ENCODE data around the gene PAFAH1B2. TPM values are rescaled to one million over a fixed set of nuclear protein-coding genes. Genes with fewer than 3 reads are reported as not detected.

Gene PAFAH1B2
- polyA plus RNA-seq, 1 donor = 47.9 TPM

DNA sequence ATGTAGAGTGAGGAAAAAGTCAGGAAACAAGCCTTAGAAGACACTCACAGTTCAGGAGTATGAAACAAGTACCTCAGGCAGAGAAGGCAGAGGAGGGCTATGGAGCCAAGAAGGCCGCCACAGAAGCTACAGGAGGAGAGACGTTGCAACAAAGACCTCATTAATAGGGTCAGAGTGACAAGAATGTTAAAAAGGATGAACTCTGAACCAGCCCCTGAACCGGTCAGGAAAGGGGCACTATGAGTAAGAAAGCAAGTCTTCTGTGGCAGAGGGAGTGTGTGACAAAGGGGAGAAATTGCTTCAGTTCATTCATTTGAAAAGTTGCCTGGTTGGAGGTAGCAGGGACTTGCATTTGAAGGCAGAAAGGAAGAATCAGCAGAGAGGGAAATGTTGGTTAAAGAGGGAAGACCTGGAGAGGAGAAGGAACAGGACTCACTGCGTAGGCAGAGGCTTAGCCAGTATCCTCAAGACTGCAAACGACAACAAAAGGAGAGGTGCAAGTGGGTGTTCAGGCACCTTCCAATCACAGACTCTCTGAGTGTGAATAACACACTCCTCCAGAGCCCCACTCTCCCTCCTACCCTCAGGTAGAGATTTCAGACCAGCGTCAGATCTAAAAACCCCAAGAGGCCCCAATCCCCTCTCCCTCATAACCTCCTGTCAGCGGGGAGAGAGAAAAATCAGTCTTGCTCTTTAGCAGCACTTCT is 70.5 kb downstream of the PAFAH1B2 start:
- Histone ChIP-seq H3K4me3 (ENCODE audit: low read length) (no peak overlapping the region), H3K9me3 (ENCODE audit: control insufficient read depth, low read depth, low read length) (no peaks in the 10 kb centered on the region), H3K4me1 (ENCODE audit: control insufficient read depth, insufficient read depth, low read length) (peaks cover 11% of the 10 kb centered on the region), H3K36me3 (ENCODE audit: control insufficient read depth, insufficient read depth, low read length) (peaks cover 51% of the 10 kb centered on the region), H3K27me3 (ENCODE audit: control insufficient read depth, insufficient read depth, low read length) (no peaks in the 10 kb centered on the region), H3K27ac (ENCODE audit: low read length) (no peak overlapping the region)
- no peak for DNase-seq
- WGBS (ENCODE audit: insufficient coverage, low lambda C conversion rate) = 80% methylated on average over 1 of the region's 7 CpGs

GRCh38 chr11:117217141-117218084 is 73.3 kb downstream of the PAFAH1B2 start:
- Histone ChIP-seq H3K4me1 (ENCODE audit: control insufficient read depth, insufficient read depth, low read length) (peaks cover 39% of the 10 kb centered on the region), H3K4me3 (ENCODE audit: low read length) (no peak overlapping the region), H3K9me3 (ENCODE audit: control insufficient read depth, low read depth, low read length) (no peaks in the 10 kb centered on the region), H3K27ac (ENCODE audit: low read length) (peak overlapping the region; percentile 72), H3K27me3 (ENCODE audit: control insufficient read depth, insufficient read depth, low read length) (no peaks in the 10 kb centered on the region), H3K36me3 (ENCODE audit: control insufficient read depth, insufficient read depth, low read length) (peaks cover 69% of the 10 kb centered on the region)
- 71% methylated on average over 1 of the region's 11 CpGs for WGBS (ENCODE audit: insufficient coverage, low lambda C conversion rate)
- DNase-seq = no peak

DNA sequence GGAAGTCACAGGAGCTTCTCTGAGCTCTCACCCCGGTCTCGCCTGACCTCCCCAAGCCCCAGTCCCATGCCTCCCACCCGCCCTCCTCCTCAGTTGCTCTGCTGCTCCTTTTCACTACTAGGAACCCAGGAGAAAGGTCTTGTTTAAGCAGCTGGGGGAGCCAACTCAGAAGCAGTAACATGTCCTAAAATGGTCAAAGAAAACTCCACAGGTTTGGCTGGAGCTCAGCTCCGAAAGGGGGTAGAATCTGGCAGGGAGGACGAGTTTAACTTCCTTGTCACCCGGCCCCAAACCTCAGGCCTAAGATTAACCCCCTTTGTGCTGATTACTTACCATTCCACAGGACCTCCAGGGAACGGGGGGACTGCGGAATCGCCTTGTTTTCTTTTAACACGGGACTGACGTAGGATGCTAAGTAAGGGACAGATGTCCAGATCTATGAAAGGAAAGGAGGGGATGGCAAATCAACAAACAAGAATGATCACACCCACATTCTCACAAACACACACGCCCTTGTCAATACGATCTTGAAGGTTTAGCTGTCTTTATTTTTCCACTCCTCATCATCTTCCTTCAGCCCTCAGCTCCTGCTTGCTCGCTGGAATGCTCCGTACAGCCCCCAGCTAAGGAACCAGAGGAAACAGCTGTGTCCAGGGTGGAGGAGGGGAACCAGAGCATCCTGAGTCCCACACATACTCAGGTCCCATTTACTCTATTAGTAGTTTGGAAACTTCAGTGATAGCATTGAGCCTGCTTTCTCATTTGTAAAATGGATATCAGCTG is 74.2 kb downstream of the PAFAH1B2 start:
- no peak for DNase-seq
- Histone ChIP-seq H3K9me3 (ENCODE audit: control insufficient read depth, low read depth, low read length) (no peaks in the 10 kb centered on the region), H3K36me3 (ENCODE audit: control insufficient read depth, insufficient read depth, low read length) (peaks cover 69% of the 10 kb centered on the region), H3K27ac (ENCODE audit: low read length) (peak overlapping the region; percentile 72), H3K27me3 (ENCODE audit: control insufficient read depth, insufficient read depth, low read length) (no peaks in the 10 kb centered on the region), H3K4me1 (ENCODE audit: control insufficient read depth, insufficient read depth, low read length) (peaks cover 39% of the 10 kb centered on the region), H3K4me3 (ENCODE audit: low read length) (no peak overlapping the region)
- no CpG with 5 or more reads among the region's 15 CpGs for WGBS (ENCODE audit: insufficient coverage, low lambda C conversion rate)

DNA sequence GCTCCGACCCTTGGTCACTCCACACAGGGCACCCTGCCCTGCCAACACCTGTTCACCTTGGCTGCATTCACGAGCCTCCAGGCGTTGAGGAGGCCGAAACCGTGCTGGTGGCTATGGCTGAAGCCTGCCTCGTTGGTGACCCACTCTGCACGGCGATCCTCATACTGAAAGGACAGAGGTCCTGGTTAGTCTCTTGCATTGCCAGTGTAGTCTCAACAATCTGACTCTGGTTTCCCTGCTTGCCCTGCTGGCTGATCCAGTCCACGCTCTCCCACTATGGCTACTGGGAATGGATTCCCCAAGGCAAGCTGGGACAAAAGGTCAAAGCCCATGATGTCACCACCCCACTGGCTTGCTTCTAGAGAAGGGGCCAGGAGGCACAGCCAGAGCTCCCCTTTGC is 74.9 kb downstream of the PAFAH1B2 start:
- Histone ChIP-seq H3K9me3 (ENCODE audit: control insufficient read depth, low read depth, low read length) (no peaks in the 10 kb centered on the region), H3K36me3 (ENCODE audit: control insufficient read depth, insufficient read depth, low read length) (peaks cover 72% of the 10 kb centered on the region), H3K27me3 (ENCODE audit: control insufficient read depth, insufficient read depth, low read length) (no peaks in the 10 kb centered on the region), H3K27ac (ENCODE audit: low read length) (peak overlapping the region; percentile 72), H3K4me3 (ENCODE audit: low read length) (no peak overlapping the region), H3K4me1 (ENCODE audit: control insufficient read depth, insufficient read depth, low read length) (peaks cover 43% of the 10 kb centered on the region)
- WGBS (ENCODE audit: insufficient coverage, low lambda C conversion rate) = no CpG with 5 or more reads among the region's 9 CpGs
- no peak for DNase-seq

DNA sequence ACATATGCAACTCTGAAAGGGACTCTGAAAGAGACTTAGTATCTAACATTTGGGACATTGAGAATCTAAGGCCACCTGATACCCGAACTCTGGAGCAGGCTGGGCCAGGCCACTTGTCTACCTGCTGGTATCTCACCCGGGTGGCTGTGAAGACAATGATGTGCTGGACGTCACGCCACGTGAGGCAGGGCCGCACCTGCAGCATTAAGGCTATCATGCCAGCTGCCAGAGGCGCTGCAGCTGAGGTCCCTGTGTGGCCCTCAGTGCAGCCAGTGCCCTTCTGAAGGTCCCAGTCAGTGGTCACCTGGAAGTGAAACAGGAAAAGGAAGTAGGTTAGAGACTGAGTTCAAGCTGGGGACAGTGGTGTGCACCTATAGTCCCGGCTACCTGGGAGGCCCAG is 75.4 kb downstream of the PAFAH1B2 start:
- Histone ChIP-seq H3K36me3 (ENCODE audit: control insufficient read depth, insufficient read depth, low read length) (peaks cover 69% of the 10 kb centered on the region), H3K9me3 (ENCODE audit: control insufficient read depth, low read depth, low read length) (no peaks in the 10 kb centered on the region), H3K27me3 (ENCODE audit: control insufficient read depth, insufficient read depth, low read length) (no peaks in the 10 kb centered on the region), H3K27ac (ENCODE audit: low read length) (no peak overlapping the region), H3K4me1 (ENCODE audit: control insufficient read depth, insufficient read depth, low read length) (peaks cover 48% of the 10 kb centered on the region), H3K4me3 (ENCODE audit: low read length) (no peak overlapping the region)
- no CpG with 5 or more reads among the region's 8 CpGs for WGBS (ENCODE audit: insufficient coverage, low lambda C conversion rate)
- peak in 1 of 2 donors; percentile 13 for DNase-seq

- Histone ChIP-seq H3K36me3 (ENCODE audit: control insufficient read depth, insufficient read depth, low read length) (peaks cover 67% of the 10 kb centered on the region), H3K27me3 (ENCODE audit: control insufficient read depth, insufficient read depth, low read length) (no peaks in the 10 kb centered on the region), H3K4me1 (ENCODE audit: control insufficient read depth, insufficient read depth, low read length) (peaks cover 50% of the 10 kb centered on the region), H3K9me3 (ENCODE audit: control insufficient read depth, low read depth, low read length) (no peaks in the 10 kb centered on the region), H3K27ac (ENCODE audit: low read length) (peak overlapping the region; percentile 68), H3K4me3 (ENCODE audit: low read length) (no peak overlapping the region)
- no CpG with 5 or more reads among the region's 4 CpGs for WGBS (ENCODE audit: insufficient coverage, low lambda C conversion rate)
- peak in 1 of 2 donors; percentile 35 for DNase-seq
Measured at GRCh38 chr11:117219995-117220394, 75.9 kb downstream of the PAFAH1B2 start.

DNA sequence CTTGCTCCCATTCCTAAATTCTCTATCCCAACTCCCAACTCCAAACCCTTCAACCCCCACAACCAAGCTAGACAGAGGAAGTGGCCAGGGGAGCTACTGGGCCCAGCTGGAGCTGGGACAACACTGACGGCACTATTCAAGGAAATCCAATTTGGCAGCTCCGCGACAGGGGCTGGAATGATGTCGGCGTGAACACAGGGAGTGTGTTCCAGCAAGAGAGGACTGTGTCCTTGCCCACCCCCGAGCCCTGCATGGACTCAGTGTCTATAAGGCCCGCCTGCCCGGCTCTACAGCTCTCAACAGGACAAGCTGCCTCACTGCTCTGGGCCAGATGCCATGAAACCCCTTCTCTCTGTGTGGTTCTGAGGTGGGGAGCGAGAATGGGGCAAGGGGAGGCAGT is 76.5 kb downstream of the PAFAH1B2 start:
- no CpG with 5 or more reads among the region's 9 CpGs for WGBS (ENCODE audit: insufficient coverage, low lambda C conversion rate)

GRCh38 chr11:117220999-117221774 is 77.1 kb downstream of the PAFAH1B2 start:
- no peak overlapping the region for H3K4me3 ChIP-seq (ENCODE audit: low read length)
- no CpG with 5 or more reads among the region's 7 CpGs for WGBS (ENCODE audit: insufficient coverage, low lambda C conversion rate)
- peak overlapping the region; percentile 68 for H3K27ac ChIP-seq (ENCODE audit: low read length)
- no peaks in the 10 kb centered on the region for H3K27me3 ChIP-seq (ENCODE audit: control insufficient read depth, insufficient read depth, low read length)
- peaks cover 58% of the 10 kb centered on the region for H3K4me1 ChIP-seq (ENCODE audit: control insufficient read depth, insufficient read depth, low read length)
- DNase-seq = no peak
- peaks cover 68% of the 10 kb centered on the region for H3K36me3 ChIP-seq (ENCODE audit: control insufficient read depth, insufficient read depth, low read length)
- H3K9me3 ChIP-seq (ENCODE audit: control insufficient read depth, low read depth, low read length) = no peaks in the 10 kb centered on the region

More for the DNA sequence above, 76.5 kb downstream of the PAFAH1B2 start:
- no peak overlapping the region for H3K4me3 ChIP-seq (ENCODE audit: low read length)
- peak overlapping the region; percentile 68 for H3K27ac ChIP-seq (ENCODE audit: low read length)
- H3K4me1 ChIP-seq (ENCODE audit: control insufficient read depth, insufficient read depth, low read length) = peaks cover 55% of the 10 kb centered on the region
- no peaks in the 10 kb centered on the region for H3K27me3 ChIP-seq (ENCODE audit: control insufficient read depth, insufficient read depth, low read length)
- peak in 1 of 2 donors; percentile 14 for DNase-seq
- H3K36me3 ChIP-seq (ENCODE audit: control insufficient read depth, insufficient read depth, low read length) = peaks cover 71% of the 10 kb centered on the region
- no peaks in the 10 kb centered on the region for H3K9me3 ChIP-seq (ENCODE audit: control insufficient read depth, low read depth, low read length)

GRCh38 chr11:117221775-117222517 is 77.9 kb downstream of the PAFAH1B2 start:
- no peak for DNase-seq
- Histone ChIP-seq H3K4me3 (ENCODE audit: low read length) (no peak overlapping the region), H3K27ac (ENCODE audit: low read length) (peak overlapping the region; percentile 68), H3K9me3 (ENCODE audit: control insufficient read depth, low read depth, low read length) (no peaks in the 10 kb centered on the region), H3K27me3 (ENCODE audit: control insufficient read depth, insufficient read depth, low read length) (no peaks in the 10 kb centered on the region), H3K36me3 (ENCODE audit: control insufficient read depth, insufficient read depth, low read length) (peaks cover 68% of the 10 kb centered on the region), H3K4me1 (ENCODE audit: control insufficient read depth, insufficient read depth, low read length) (peaks cover 58% of the 10 kb centered on the region)
- no CpG with 5 or more reads among the region's 7 CpGs for WGBS (ENCODE audit: insufficient coverage, low lambda C conversion rate)

Measured in large intestine (tissue), 3 donors.